HG03558 (cell line): ENCODE results near the gene GDI1.

Experiments used
- ATAC-seq: cut with Tn5 transposase; IDR thresholded peaks from one replicate; pipeline ENCODE4 v1.9.1; 2021; ENCODE audit warnings: moderate number of reproducible peaks; ENCODE audit not compliant: unreplicated experiment; ENCODE audit errors: extremely low read depth

GDI1 gene

GRCh38 chrX:154408659-154409221 is 28.2 kb upstream of the GDI1 start:
- no peak for ATAC-seq

- ATAC-seq = no peak
These were observed 27.6 kb upstream of the GDI1 start, which contains the start of gene DNASE1L1 for GRCh38 chrX:154409222-154409871. DNASE1L1 (minus strand) TSS chrX:154409254; CDS start chrX:154405568, 3,686 bp downstream.

- ATAC-seq = no peak
These were observed 25.0 kb upstream of the GDI1 start for GRCh38 chrX:154411981-154412340.

DNA sequence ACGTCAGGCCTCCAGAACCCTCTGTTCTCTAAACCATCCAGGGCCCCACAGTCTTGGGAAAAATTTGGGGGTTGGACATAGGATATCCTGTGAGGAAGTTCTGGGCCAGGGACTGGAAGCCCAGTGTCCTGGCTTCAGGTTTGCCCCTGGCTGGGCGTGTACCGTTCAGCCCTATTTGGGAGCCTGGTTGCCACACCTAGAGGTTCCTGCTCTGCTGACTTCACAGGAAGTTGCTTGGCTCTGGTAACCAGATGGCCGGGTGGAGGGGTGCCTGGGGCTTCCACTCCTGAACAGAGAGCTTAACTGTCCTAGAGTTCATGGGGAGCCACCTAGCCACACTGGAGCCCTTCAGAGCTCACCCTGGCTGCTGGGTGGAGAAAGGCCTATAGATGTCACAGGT is 24.5 kb upstream of the GDI1 start:
- ATAC-seq = no peak

GRCh38 chrX:154413142-154413541 is 23.8 kb upstream of the GDI1 start:
- ATAC-seq = no peak

GRCh38 chrX:154417157-154417556 is 19.8 kb upstream of the GDI1 start:
- ATAC-seq = no peak

DNA sequence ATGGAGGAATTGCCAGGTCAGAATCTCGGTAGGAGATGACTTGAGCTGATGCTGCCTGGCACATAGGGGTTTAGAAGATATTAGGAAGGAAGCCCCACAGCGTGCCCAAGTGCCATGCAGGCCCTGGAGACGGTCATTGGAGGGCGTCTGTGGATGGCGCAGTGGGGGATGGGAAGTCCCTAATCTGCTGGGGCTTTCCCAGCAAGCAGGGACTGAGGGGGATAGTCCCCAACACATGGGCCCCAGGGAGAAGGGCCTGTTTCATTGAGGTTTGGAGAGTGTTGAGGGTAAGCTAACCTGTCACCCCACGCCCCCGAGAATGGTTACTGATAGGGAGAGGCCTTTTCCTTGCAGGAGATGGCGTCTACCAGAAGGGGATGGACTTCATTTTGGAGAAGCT is 17.8 kb upstream of the GDI1 start:
- no peak for ATAC-seq

GRCh38 chrX:154419688-154420401 is 17.1 kb upstream of the GDI1 start:
- no peak for ATAC-seq

- no peak for ATAC-seq
These were observed 16.6 kb upstream of the GDI1 start for GRCh38 chrX:154420402-154420756.

DNA sequence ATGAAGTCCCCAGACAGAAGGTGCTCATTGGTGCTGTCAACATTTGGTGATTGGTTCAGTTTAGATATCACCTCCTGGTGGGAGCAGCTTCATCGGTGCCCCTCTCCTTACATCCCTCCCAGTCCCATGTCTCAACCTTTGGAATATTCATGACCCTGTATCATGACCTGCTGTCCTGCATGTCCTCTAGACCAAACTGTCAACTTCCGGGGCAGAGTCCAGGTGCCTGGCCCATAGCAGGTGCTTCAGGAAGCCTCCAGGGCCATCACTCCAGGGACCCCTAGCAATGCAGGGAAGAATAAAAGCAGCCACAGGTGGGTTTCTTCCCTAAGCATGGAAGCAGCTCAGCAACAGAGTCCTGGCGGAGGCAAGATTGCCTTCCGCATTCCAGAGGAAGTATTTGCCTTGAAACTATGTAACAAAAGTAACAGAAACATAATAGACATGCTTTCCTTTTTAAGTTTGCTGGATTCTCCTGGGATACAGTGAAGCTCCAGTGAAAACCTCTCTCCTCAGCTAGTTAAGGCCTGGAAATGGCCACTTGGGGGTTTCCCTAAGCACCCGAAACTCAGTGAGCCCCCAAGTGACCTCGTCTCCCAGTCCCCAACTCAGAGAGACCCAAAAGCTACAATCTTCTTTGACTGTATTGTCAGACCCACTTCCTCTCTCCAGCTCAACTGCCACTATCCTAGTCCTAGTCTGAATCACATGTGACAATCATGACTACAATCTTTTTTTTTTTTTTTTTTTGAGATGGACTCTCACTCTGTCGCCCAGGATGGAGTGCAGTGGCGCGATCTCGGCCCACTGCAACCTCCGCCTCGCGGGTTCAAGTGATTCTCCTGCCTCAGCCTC is 9.8 kb upstream of the GDI1 start:
- no peak for ATAC-seq

GRCh38 chrX:154428176-154429171 is 8.5 kb upstream of the GDI1 start, which contains the start of gene ATP6AP1:
ATP6AP1 (plus strand) TSS chrX:154428677; CDS start chrX:154428693, 16 bp downstream.
- peak; percentile 83 for ATAC-seq

- no peak for ATAC-seq
These were observed 7.2 kb upstream of the GDI1 start for GRCh38 chrX:154429711-154430110.

- no peak for ATAC-seq
These were observed 6.5 kb upstream of the GDI1 start for GRCh38 chrX:154430479-154430878.

- ATAC-seq = no peak
These were observed 6.0 kb upstream of the GDI1 start for GRCh38 chrX:154430916-154431315.

- ATAC-seq = no peak
These were observed 5.6 kb upstream of the GDI1 start for GRCh38 chrX:154431341-154431740.

- no peak for ATAC-seq
These were observed 4.7 kb upstream of the GDI1 start for GRCh38 chrX:154432210-154432609.

- ATAC-seq = no peak
These were observed 3.3 kb upstream of the GDI1 start for GRCh38 chrX:154433605-154434004.

- ATAC-seq = no peak
These were observed 2.4 kb upstream of the GDI1 start for GRCh38 chrX:154434394-154435168.
